SH-SY5Y (cell line): Measurements from ENCODE around the gene EIF2B4.

Experiments
- GATA2 ChIP-seq: IDR thresholded peaks from 2 replicates; pipeline ENCODE4 v1.6.1; 2011; ENCODE audit warnings: mild to moderate bottlenecking, low read depth, low read length
- GATA3 ChIP-seq: IDR thresholded peaks from 2 replicates; pipeline ENCODE4 v1.6.1; 2011; ENCODE audit warnings: low read depth, mild to moderate bottlenecking, low read length, moderate library complexity

EIF2B4 gene

GRCh38 chr2:27370026-27370815 lies at the start of gene EIF2B4, which contains the start of gene SNX17:
EIF2B4 (minus strand) TSS chr2:27370338; CDS start chr2:27370314, 24 bp downstream.
SNX17 (plus strand) TSS chr2:27370616; CDS start chr2:27370744, 128 bp downstream.
- no peak; the same call in 1 of the 2 replicates for TF ChIP-seq GATA2
- no peak for TF ChIP-seq GATA3

GRCh38 chr2:27416151-27416550 lies 46.0 kb upstream of the EIF2B4 start:
- TF ChIP-seq GATA2 (no peak), GATA3 (no peak)

- TF ChIP-seq GATA2 (no peak), GATA3 (no peak)
These were observed 42.4 kb upstream of the EIF2B4 start for GRCh38 chr2:27412419-27413152.

- no peak for TF ChIP-seq GATA3
- TF ChIP-seq GATA2: no peak
These were observed 39.4 kb upstream of the EIF2B4 start, which contains the start of gene PPM1G for GRCh38 chr2:27409321-27410073. PPM1G (minus strand) TSS chr2:27409591; CDS start chr2:27409422, 169 bp downstream.

- TF ChIP-seq GATA2: no peak
- TF ChIP-seq GATA3: no peak
These were observed 38.6 kb upstream of the EIF2B4 start for GRCh38 chr2:27408601-27409320.

GRCh38 chr2:27407798-27408491 lies 37.8 kb upstream of the EIF2B4 start:
- TF ChIP-seq GATA3: no peak
- TF ChIP-seq GATA2: no peak

- no peak for TF ChIP-seq GATA2
- no peak for TF ChIP-seq GATA3
These were observed 30.4 kb upstream of the EIF2B4 start for GRCh38 chr2:27400348-27401135.

GRCh38 chr2:27398962-27399361 lies 28.8 kb upstream of the EIF2B4 start:
- TF ChIP-seq GATA3 (no peak), GATA2 (no peak)

GRCh38 chr2:27393225-27393624 lies 23.1 kb upstream of the EIF2B4 start:
- TF ChIP-seq GATA2 (no peak), GATA3 (no peak)

- no peak for TF ChIP-seq GATA3
- no peak for TF ChIP-seq GATA2
These were observed 20.9 kb upstream of the EIF2B4 start for GRCh38 chr2:27390822-27391679.

GRCh38 chr2:27381577-27382181 lies 11.5 kb upstream of the EIF2B4 start:
- TF ChIP-seq GATA3 (no peak), GATA2 (no peak)
